C4-2B (cell line): Measurements from ENCODE around the gene CFAP299.

Source experiments
- ZFX ChIP-seq: fragments of 450-650 bp; IDR thresholded peaks from 2 replicates; pipeline ENCODE4 v1.6.1; 2017
- TF ChIP-seq, protein P1 (sequence below): fragments of 450-650 bp; conservative IDR thresholded peaks from 2 replicates; pipeline ENCODE4 v1.5.1; 2017; ENCODE audit warnings: mild to moderate bottlenecking

DNA sequence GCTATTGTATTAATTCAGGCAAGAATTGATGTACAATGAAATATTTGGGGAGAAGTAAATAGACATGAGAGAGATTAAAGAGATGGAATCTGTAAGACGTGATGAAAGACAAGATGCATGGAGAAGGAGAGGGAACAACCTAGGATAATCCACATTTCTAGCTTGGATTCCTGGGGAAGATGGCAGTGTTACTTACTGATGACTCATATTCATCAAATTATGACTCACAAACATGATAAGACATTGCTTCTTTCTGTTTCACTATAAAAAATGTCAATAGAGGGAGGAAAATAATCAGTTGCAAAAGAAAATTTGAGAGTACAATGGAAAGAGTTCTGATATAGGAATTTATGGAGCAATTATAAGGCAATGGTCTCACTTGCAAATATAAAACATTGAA lies 590.9 kb downstream of the CFAP299 start:
- TF ChIP-seq, protein P1, sequence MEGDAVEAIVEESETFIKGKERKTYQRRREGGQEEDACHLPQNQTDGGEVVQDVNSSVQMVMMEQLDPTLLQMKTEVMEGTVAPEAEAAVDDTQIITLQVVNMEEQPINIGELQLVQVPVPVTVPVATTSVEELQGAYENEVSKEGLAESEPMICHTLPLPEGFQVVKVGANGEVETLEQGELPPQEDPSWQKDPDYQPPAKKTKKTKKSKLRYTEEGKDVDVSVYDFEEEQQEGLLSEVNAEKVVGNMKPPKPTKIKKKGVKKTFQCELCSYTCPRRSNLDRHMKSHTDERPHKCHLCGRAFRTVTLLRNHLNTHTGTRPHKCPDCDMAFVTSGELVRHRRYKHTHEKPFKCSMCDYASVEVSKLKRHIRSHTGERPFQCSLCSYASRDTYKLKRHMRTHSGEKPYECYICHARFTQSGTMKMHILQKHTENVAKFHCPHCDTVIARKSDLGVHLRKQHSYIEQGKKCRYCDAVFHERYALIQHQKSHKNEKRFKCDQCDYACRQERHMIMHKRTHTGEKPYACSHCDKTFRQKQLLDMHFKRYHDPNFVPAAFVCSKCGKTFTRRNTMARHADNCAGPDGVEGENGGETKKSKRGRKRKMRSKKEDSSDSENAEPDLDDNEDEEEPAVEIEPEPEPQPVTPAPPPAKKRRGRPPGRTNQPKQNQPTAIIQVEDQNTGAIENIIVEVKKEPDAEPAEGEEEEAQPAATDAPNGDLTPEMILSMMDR = no peak
- no peak for TF ChIP-seq ZFX
